ENCODE measurements around the gene SLC27A4. TPM values are rescaled to one million over a fixed set of nuclear protein-coding genes. Genes with fewer than 3 reads are reported as not detected.
A peak's percentile ranks its signal among the peaks of the same experiment; 100 is the strongest.

Gene SLC27A4
- total RNA-seq, 1 donor from 2014 or later: 19.0 TPM

GRCh38 chr9:128383791-128384190, 43.5 kb downstream of the SLC27A4 start:
- DNase-seq: no peak
- no peak for ATAC-seq (ENCODE audit: poor library complexity)
- intact Hi-C loops (cut with DNase I): no loop called here

GRCh38 chr9:128384801-128385495, 44.6 kb downstream of the SLC27A4 start:
- intact Hi-C loops (cut with DNase I): no loop called here
- no peak for ATAC-seq (ENCODE audit: poor library complexity)
- DNase-seq: no peak

GRCh38 chr9:128385496-128386460, 45.5 kb downstream of the SLC27A4 start:
- intact Hi-C loops (cut with DNase I): no loop called here
- no peak for ATAC-seq (ENCODE audit: poor library complexity)

GRCh38 chr9:128388150-128388549, 47.8 kb downstream of the SLC27A4 start:
- intact Hi-C loops (cut with DNase I): no loop called here
- no peak for ATAC-seq (ENCODE audit: poor library complexity)
- DNase-seq: no peak

More at GRCh38 chr9:128385496-128386460, 45.5 kb downstream of the SLC27A4 start:
- no peak for DNase-seq

- peak; percentile 40 for ATAC-seq (ENCODE audit: poor library complexity)
- no peak for DNase-seq
- intact Hi-C loops (cut with DNase I): no loop called here
Measured at GRCh38 chr9:128389395-128390149, 49.2 kb downstream of the SLC27A4 start.

GRCh38 chr9:128390150-128390812, 50.0 kb downstream of the SLC27A4 start:
- ATAC-seq (ENCODE audit: poor library complexity) (no peak), DNase-seq (no peak)
- intact Hi-C loops (cut with DNase I): no loop called here

GRCh38 chr9:128390813-128391711, 50.7 kb downstream of the SLC27A4 start:
- intact Hi-C loops (cut with DNase I): no loop called here
- no peak for ATAC-seq (ENCODE audit: poor library complexity)

GRCh38 chr9:128391956-128392301, 51.6 kb downstream of the SLC27A4 start:
- no peak for ATAC-seq (ENCODE audit: poor library complexity)
- intact Hi-C loops (cut with DNase I): no loop called here
- no peak for DNase-seq

More at GRCh38 chr9:128390813-128391711, 50.7 kb downstream of the SLC27A4 start:
- DNase-seq: no peak

GRCh38 chr9:128392302-128393144, 52.2 kb downstream of the SLC27A4 start:
- intact Hi-C loops (cut with DNase I): no loop called here

GRCh38 chr9:128393145-128393775, 52.9 kb downstream of the SLC27A4 start:
- DNase-seq (no peak), ATAC-seq (ENCODE audit: poor library complexity) (no peak)
- intact Hi-C loops (cut with DNase I): no loop called here

More at GRCh38 chr9:128392302-128393144, 52.2 kb downstream of the SLC27A4 start:
- ATAC-seq (ENCODE audit: poor library complexity) (no peak), DNase-seq (no peak)

GRCh38 chr9:128393970-128394369, 53.6 kb downstream of the SLC27A4 start:
- DNase-seq (no peak), ATAC-seq (ENCODE audit: poor library complexity) (no peak)
- intact Hi-C loops (cut with DNase I): no loop called here

GRCh38 chr9:128394379-128395168, 54.2 kb downstream of the SLC27A4 start:
- DNase-seq (no peak), ATAC-seq (ENCODE audit: poor library complexity) (no peak)
- intact Hi-C loops (cut with DNase I): no loop called here

- peak; percentile 75 for ATAC-seq (ENCODE audit: poor library complexity)
- peak; percentile 70 for DNase-seq
- intact Hi-C loops (cut with DNase I): no loop called here
Measured at GRCh38 chr9:128396970-128397613, 56.8 kb downstream of the SLC27A4 start.

GRCh38 chr9:128397831-128398230, 57.5 kb downstream of the SLC27A4 start:
- intact Hi-C loops (cut with DNase I): no loop called here
- DNase-seq (no peak), ATAC-seq (ENCODE audit: poor library complexity) (no peak)

- DNase-seq (no peak), ATAC-seq (ENCODE audit: poor library complexity) (no peak)
- intact Hi-C loops (cut with DNase I): no loop called here
Measured at GRCh38 chr9:128399861-128400260, 59.5 kb downstream of the SLC27A4 start.
